Vagina (tissue), 2 donors: ENCODE measurements around the gene NFXL1.

Source experiments
- CTCF ChIP-seq, 3 experiments: fragments of 450-650 bp in 2 of 3; fragments of 200-600 bp in 1 of 3; sonication (generic) in 1 of 3; IDR thresholded peaks; one replicate each; pipeline ENCODE4 v1.5.1; 2017 to 2019; ENCODE audit warnings: antibody characterized with exemption in 3 of 3, mild to moderate bottlenecking in 2 of 3, moderate library complexity in 2 of 3
- POLR2A ChIP-seq, 2 donors: fragments of 450-650 bp; IDR thresholded peaks; one replicate each; pipeline ENCODE4 v1.6.1; 2017; ENCODE audit warnings: antibody characterized with exemption in 2 of 2, mild to moderate bottlenecking in 2 of 2, moderate library complexity in 2 of 2
- POLR2AphosphoS5 ChIP-seq, 2 donors: sonication (generic); formaldehyde crosslinking; IDR thresholded peaks; one replicate each; pipeline ENCODE4 v1.9.0; 2017; ENCODE audit warnings: antibody characterized with exemption in 2 of 2, mild to moderate bottlenecking in 2 of 2, low read depth in 1 of 2; ENCODE audit not compliant: insufficient read depth in 1 of 2

GRCh38 chr4:47858006-47858405, 56.4 kb downstream of the NFXL1 start:
- no peak for TF ChIP-seq CTCF (IDR thresholded peaks at IDR 0.05)
- no peak for TF ChIP-seq POLR2AphosphoS5 (IDR thresholded peaks at IDR 0.05; ENCODE audit: insufficient read depth in 1 of 2, low read depth in 1 of 2)
- no peak for TF ChIP-seq POLR2A (IDR thresholded peaks at IDR 0.05)
